Measurements from ENCODE around the gene CDK13.

The CDK13 gene

DNA sequence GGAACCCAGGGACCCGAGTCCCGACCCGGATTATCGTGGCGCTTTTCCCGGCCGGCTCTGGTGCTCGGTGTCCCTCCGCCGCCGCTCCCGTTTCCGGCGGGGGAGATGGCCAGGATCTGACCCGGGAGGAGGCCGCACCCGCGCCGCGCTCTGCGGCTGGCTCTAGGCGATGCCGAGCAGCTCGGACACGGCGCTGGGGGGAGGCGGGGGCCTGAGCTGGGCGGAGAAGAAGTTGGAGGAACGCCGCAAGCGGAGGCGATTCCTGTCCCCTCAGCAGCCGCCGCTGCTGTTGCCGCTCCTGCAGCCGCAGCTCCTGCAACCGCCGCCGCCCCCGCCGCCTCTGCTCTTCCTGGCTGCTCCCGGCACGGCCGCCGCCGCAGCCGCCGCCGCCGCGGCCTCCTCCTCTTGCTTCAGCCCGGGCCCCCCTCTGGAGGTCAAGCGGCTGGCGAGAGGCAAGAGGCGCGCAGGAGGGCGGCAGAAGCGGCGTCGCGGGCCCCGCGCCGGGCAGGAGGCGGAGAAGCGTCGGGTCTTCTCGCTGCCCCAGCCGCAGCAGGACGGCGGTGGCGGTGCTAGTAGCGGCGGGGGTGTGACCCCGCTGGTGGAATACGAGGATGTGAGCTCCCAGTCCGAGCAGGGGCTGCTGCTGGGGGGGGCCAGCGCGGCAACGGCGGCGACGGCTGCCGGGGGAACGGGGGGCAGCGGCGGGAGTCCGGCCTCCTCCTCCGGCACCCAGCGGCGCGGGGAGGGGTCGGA, 593 bp downstream of the CDK13 start:
- peak; percentile 18 for DNase-seq

DNA sequence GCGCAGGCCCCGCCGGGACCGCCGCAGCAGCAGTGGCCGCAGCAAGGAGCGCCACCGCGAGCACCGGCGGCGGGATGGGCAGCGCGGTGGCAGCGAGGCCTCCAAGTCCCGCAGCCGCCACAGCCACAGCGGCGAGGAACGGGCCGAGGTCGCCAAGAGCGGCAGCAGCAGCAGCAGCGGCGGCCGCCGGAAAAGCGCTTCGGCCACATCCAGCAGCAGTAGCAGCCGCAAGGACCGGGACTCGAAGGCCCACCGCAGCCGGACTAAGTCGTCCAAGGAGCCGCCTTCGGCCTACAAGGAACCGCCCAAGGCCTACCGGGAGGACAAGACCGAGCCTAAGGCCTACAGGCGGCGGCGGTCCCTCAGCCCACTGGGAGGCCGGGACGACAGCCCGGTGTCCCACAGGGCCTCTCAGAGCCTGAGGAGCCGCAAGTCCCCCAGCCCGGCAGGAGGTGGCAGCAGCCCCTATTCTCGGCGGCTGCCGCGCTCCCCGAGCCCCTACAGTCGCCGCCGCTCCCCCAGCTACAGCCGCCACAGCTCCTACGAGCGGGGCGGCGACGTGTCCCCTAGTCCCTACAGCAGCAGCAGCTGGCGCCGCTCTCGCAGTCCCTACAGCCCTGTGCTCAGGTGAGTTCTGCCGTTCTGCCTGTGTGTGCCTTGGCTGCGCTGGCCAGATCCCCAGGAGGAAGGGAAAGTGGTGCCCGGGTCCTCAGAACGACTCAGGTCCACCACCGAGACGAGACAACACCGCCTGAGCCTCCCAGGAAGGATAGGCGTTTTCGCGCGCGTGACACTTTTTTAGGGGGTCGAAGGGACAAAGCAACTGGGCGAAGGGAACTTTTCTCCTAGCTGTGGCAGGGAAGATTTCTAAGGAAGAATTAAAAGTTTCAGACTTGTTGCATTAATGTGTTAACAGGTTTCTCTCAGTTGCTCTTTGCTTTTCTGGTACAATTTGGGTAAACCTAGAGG, 1.5 kb downstream of the CDK13 start:
- DNase-seq: peak; percentile 72

DNA sequence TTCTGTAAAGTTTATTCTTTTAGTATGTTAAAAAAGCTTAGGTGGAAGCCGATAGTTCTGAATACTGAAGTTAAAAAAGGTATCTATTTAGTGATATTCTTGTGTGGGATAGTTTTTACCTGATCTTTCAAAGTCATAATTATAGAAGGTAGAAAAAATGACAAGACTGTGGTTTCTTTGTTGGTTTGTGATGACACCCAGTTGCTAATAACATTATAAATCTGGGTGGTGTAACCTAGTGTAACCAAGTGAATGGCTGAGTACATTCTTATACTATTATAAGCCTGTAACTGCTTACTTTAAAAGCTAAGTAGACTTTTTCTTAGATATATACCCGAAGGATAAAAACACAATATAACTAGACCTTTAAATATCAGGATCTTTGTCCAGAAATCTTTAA, 2.3 kb downstream of the CDK13 start:
- DNase-seq: no peak

DNA sequence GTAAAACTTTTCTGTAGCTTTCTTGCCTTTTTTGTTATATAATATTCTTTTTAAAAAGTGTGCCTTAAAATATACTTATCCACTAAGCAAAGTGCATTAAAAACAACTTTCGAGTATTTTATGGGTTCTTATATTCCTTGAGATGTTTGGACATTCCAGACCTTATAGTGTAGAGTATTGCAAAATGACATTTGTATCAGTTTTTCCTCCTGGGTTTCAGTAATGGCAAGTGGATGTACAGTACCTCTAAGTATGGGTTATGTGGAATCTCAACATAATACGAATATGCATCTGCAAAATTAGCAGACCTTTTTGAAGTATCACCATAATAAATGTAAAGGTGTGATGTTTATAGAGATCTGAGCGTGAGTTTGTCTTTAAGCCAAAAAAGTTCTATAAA, 2.7 kb downstream of the CDK13 start:
- DNase-seq: no peak

DNA sequence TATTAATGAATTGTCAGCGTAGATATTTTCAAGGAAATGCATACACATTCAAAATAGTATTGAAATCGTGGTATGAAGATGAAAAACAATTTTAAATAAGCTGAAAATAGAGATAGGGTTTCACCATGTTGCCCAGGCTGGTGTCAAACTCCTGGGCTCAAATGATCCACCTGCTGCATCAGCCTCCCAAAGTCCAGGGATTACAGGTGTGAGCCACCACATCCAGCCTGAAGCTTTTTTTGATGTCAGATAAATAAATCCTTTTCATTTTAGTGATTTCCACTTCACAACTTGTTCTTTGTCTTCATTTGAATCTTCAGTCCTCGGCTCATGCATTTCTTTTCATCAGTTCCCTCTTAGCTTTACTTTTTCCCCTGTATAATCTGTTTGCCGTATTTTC, 4.6 kb downstream of the CDK13 start:
- no peak for DNase-seq

DNA sequence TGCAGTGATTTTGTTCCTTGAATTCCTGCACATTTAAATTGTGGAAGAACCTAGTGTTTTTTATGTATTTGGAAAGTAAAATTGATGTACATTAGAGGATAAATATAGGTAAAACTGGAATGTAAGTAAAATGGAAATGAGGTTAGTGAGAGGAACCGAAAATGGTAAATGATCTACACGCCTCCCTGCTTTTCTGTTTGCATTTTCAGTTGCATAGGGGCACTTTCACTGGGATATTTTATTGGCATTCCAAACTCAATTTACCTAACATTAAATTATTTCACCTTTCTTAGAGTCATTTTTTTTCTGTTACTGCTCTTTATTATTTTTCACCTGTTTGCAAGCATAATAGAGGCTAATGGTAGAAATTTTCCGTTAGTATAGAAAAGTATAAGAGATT, 8.0 kb downstream of the CDK13 start:
- no peak for DNase-seq

DNA sequence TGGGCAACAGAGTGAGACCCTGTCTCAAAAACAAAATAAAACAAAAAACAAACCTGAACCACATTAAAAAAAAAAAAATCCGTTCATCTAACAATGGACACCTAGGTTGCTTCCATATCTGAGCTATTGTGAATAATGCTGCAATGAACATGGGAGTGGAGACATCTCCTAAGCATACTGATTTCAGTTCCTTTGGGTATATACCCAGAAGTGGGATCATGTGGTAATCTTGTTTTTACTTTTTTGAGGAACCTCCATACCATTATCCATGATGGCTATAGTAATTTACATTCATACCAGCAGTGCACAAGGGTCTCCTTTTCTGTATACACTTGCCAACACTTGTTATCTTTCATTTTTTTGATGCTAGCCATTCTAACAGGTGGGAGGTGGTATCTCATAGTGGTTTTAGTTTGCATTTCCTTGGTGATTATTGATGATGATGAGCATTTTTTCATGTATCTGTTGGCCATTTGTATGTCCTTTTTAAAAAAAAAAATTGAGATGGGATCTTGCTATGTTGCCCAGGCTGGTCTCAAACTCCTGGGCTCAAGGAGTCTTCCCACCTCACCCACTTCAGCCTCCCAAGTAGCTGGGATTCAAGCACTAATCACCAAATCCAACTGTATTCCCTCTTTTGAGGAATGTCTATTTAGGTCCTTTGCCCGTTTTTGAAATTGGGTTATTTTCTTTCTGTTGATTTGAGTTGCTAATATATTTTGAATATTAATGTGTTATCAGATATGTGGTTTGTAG, 17.5 kb downstream of the CDK13 start:
- DNase-seq: no peak

DNA sequence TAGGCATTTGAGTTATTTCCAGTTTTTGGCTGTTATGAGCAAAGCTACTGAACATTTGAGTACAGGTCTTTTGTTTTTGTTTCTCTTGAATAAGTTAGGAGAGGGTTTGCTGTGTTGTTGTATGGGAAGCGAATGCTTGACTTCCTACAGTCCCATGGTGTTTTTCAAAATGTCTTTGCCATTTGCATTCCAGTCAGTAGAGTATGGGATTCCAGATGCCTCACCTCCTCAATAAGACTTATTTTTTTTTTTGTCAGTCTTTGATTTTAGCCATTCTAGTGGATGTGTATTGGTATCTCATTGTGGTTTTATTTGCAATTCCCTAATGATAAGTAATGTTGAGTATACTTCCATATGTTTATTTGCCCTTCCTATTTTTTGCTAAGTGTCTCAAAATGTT, 19.4 kb downstream of the CDK13 start:
- no peak for DNase-seq

DNA sequence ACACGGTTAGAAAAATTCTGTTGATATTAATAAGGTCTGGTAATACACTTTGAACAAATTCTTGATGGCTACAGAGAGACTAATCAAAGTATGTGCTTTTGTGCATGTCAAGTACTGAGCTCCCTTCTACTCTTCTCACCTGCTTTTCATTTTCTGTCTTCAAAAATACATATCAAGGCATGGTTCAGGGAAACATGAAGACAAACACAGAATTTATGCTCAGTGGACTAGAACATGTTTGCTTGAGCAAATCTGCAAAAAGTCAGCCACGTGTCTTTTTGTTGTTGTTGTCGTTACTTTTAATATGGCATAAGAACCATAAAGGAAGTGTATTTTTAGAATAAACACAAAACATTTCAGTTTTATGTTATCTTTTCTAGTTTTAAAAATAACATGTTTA, 21.9 kb downstream of the CDK13 start:
- DNase-seq: no peak

DNA sequence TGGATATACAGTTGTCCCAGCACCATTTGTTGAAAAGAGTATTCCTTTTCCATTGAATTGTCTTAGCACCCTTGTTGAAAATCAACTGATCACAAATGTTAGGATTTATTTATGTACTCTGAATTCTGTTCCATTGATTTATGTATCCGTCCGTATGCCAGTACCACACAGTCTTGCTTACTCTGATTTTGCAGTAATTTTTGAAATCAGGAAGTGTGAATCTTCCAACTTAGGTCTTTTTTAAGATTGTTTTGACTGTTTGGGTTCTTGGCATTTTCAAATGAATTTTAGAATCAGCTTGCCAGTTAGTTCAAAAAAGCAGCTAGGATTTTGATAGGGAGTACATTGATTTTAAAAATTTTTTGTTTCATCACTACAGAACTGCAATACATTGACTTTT, 23.7 kb downstream of the CDK13 start:
- DNase-seq: no peak

DNA sequence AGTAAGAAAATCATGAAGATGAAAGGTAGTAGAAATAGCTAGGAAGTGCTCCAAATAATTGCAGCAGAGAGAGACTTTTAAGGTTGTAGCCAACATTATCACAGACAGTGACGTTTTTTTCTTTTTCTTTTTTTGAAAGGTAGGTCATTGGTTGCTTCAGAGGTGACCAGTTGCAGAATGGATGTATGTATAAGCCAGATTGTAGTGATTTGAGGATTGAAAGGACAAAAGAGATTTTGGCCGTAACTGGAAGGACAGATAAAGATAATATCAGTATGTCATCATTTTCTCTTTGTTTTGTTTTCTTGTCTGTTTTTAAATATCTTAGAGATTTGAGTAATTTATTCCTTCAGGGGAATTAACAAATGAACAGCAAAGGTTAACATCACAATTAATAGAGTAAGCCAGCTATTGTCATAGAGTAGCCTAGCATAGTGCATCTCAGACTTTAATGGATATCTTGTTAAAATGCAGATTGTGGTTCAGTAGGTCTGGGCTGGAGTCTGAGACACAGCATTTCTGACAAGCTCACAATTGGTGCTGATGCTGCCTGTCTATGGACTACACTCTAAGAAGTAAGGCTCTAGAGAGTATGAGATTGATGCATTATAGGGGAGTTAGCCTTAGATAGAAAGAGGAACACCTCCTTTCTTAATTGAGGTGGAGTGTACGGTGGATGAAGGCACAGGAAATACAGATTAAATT, 28.3 kb downstream of the CDK13 start:
- no peak for DNase-seq

DNA sequence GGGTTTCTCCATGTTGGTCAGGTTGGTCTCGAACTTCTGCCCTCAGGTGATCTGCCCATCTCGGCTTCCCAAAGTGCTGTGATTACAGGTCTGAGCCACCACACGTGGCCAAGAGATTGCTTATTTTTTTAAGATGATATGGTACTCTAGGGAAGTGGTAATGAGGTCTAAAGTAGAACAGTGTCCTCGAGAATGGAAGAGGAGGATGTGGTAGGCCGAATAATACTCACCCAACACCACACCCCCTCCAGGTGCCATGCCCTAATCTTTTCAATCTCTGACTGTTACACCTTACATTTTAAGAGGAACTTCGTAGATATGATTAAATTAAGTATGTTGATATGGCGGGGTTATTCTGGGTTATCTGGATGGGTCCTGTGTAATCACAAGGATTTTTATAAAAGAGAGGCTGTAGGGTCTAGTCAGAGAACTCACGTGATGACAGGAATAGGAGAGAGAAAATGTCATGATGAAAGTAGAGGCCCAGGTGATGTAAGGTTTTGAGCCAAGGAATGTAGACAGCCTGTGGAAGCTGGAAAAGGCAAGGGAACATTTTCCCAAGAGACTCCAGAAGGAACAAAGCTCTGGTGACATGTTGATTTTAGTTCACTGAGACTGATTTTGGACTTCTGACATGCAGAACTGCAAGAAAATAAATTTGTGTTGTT, 29.5 kb downstream of the CDK13 start:
- no peak for DNase-seq

DNA sequence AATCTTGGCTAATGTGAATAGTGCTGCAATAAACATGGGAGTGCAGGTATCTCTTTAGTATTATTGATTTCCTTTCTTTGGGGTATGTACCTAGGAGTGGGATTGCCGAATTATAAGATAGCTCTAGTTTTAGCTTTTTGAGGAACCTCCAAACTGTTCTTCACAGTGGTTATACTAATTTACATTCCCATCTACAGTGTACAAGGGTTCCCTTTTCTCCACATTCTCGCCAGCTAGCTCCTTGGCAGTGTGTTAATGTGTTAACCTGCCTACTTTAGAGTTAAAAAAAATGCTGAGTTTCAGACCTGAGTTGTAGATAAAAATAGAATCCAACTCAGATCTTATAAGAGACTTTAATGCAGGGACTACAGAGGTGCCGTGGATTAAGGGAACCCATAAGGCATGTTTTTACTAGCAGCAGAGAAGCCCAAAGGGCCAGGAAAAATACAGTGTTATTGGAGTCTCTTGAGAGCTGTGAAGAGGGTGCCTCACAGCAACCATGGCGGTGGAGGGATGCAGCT, 35.4 kb downstream of the CDK13 start:
- no peak for DNase-seq

DNA sequence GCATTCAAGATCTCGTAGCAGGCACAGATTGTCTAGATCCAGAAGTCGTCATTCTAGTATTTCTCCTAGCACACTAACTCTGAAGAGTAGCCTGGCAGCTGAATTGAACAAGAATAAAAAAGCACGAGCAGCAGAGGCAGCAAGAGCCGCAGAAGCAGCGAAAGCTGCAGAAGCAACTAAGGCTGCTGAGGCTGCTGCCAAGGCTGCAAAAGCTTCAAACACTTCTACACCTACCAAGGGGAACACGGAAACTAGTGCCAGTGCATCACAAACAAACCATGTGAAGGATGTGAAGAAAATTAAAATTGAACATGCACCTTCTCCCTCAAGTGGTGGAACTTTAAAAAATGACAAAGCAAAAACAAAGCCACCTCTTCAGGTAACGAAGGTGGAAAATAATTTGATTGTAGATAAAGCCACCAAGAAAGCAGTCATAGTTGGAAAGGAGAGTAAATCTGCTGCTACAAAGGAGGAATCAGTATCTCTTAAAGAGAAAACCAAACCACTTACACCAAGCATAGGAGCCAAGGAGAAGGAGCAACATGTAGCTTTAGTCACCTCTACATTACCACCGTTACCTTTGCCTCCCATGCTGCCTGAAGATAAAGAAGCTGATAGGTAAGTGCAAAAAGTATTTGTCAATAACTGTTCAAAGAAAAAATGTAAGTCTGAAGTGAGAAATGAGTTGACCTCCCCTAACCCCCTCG, 37.7 kb downstream of the CDK13 start:
- no peak for DNase-seq

DNA sequence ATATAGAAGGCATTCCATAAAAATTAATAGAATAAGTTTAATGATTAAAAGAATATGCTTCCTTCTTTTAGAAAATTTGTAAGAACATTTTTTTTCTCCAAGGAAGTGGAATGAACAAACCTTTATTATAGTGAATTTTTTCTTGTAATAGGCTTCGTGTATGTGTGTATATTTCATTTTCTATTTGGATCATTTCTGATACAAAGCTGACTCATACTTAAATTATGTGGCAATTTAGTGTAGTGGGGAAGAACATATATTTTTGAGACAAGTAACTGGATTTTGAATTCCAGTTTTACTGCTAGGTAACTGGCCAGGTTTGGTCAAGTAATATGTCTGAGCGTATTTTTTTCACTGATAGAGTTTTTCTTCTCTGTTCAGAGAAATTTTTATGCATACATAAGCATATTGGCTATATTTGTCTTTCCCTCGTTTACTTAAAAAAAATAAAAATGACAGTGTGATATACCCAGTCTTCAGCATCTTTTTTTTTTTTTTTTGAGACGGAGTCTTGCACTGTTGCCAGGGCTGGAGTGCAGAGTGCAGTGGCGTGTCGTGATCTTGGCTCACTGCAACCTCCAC, 50.8 kb downstream of the CDK13 start:
- no peak for DNase-seq

DNA sequence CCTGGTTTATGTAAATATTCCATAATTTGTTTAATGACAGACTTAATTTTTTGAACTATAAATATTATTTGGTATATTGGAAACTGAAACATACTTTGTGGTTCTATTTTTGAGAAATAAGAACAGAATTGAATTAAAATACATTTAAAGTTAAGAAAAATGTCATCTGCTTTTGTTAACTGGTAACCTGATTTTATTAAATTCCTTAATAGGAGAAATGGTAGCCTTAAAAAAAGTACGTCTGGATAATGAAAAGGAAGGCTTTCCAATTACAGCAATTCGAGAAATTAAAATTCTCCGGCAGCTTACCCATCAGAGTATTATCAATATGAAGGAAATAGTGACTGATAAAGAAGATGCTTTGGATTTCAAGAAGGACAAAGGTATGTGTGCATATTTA, 51.6 kb downstream of the CDK13 start:
- DNase-seq: no peak

DNA sequence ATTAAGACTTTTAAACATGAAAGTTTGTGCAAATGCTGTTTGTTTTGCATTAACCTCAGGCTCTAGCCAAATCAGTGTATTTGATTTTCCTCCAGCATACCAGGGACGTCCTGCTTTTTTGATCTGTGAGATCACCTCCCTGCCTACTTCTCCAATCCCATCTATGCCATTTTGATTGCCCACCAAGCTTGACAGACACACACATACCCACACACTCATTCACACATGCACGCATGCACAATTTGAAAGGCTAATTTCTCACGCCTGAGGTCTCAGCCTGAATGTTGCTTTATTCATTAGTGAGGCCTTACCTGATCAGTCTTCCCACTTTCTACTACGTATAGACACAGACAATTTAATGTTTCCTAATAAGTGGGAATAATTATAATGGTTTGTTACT, 53.5 kb downstream of the CDK13 start:
- no peak for DNase-seq

DNA sequence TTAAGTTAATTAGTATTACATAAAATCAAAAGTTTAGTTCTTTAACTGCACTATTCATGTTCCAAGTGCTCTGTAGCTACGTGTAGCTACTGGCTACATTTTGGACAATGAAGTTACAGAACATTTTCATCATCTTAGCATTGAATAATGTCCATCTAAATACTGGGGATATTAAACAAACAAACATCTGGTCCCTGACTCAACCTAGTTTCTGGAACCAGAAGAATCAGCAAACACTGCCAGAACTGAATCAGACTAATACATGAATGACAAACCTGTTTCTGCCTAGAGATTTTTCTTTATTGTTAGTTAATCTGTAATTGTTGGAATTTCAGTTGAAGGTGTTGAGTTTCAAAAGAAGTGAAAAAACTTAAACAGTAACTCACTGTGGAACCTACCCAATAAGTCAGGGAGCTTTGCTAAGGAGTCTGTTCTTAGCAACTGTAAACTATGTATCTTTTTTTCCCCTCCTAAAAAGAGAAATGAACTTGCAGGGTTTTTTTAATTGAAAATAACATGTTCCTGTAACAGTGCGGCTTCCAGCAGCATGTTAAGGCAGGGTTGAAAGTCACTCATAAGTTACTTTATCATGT, 58.3 kb downstream of the CDK13 start:
- no peak for DNase-seq

DNA sequence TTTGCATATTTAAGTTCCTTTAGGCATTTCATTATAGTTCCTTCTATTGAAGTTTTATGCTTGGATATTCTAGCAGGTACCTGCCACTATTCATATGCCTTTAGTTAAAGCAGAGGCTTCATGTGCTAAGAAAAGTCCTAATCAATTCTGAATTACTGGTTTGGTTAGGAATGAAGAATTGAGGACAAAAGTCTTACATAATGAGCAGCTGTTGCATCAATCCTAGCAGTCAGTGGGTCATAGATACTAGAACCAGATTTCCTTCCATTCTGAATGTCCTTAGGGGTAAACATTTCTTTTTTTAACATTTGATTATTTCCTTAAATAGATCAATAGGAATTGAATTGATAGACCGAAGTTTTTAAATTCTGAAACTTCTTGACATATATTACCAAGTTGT, 59.2 kb downstream of the CDK13 start:
- no peak for DNase-seq

DNA sequence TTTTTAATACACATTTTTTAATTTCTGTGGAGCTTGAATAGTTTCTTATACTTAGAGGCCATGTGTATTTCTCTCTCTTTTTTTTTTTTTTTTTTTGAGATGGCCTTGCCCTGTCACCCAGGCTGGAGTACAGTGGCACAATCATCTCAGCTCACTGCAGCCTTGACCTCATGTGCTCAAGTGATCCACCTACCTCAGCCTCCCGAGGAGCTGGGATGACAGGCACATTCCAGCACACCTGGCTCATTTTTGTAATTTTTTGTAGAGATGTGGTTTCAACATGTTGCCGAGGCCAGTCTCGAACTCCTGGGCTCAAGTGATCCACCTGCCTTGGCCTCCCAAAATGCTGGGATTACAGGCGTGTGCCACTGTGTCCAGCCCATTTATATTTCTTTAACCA, 64.3 kb downstream of the CDK13 start:
- no peak for DNase-seq

All from NCI-H2171 treated with DMSO at 0.1 percent for 48 hours (cell line).